Hepatic stellate cell (primary cell): ENCODE data around the gene DGCR6.
"Not testable (repeated sequence)": the region's sequence is repeated elsewhere in the genome, so short reads cannot be mapped to it uniquely, and the experiment has no call there.

ENCODE experiments used
- DNase-seq: peaks from one replicate; pipeline ENCODE4 v3.0.0; 2011; ENCODE audit warnings: low spot score

DGCR6 gene

GRCh38 chr22:18905540-18906409 is at the start of gene DGCR6:
Gene DGCR6, plus strand, starts transcription at chr22:18906320. Its CDS starts 55 bp downstream, at chr22:18906375.
- no peak for DNase-seq

DNA sequence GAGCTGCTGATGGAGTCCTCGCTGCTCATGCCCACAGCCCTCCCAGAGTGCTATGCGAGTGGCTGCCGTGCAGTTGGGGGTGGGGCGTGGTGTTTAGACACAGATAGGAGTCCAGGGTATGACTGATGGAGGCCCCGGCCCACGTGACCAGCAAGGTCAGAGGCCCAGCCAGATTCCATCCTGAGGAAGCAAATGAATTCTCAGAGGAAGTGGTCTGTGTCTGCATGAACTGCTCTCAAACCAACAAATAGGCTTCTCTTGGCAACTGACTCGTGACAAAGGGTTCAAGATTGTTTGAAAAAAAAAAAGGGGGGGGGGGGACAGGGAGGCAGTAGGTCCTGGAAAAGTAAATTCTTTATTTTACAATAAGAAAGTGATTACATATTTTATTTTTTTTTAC is 46.8 kb upstream of the DGCR6 start:
- not testable (repeated sequence) for DNase-seq

GRCh38 chr22:18881260-18881659 is 24.9 kb upstream of the DGCR6 start:
- not testable (repeated sequence) for DNase-seq

DNA sequence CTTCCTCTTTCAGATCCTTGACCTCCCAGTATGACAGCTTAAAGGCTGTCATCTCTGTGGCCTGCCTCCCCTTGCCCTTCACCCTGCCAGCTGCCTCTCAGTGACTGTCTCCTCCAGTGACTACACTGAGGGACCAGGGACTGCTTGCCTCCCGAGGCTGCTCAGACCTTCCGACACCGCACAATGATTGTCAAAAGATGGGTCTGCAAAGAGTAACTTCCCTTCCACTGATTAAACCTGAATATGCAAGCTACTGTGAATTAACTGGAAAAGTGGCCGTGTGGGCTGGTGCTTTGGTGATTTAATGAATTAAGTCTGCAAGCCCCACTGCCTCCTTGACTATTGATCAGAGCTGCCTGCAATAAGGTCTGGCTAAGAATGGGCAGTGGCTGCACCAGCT is 21.7 kb upstream of the DGCR6 start:
- DNase-seq: not testable (repeated sequence)

- DNase-seq: no peak
Measured at GRCh38 chr22:18888115-18888514, 18.0 kb upstream of the DGCR6 start.

GRCh38 chr22:18890510-18891192 is 15.5 kb upstream of the DGCR6 start:
- DNase-seq: not testable (repeated sequence)

GRCh38 chr22:18893775-18894174 is 12.3 kb upstream of the DGCR6 start:
- DNase-seq: not testable (repeated sequence)

DNA sequence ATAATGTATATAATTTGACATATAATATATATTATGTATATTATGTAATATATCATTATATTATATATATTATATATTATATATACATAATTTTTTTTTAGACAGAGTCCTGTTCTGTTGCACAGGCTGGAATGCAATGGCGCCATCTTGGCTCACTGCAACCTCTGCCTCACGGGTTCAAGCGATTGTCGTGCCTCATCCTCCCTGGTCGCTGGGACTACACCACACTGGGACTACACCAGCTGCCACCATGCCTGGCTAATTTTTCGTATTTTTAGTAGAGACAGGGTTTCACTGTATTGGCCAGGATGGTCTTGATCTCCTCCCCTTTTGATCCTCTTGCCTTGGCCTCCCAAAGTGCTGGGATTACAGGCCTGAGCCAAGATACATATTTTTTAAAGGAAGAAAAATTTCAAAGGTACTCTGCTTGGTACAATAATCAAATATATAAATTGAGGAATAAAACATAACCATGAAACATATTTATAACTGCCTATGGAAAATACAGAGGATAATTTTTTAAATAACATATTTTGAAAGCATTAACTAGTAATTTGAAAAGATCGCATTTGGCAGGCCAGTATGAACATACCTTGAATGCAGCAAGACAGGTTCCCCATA is 10.0 kb upstream of the DGCR6 start:
- DNase-seq: not testable (repeated sequence)

GRCh38 chr22:18906410-18906745 is 258 bp downstream of the DGCR6 start:
- not testable (repeated sequence) for DNase-seq

- DNase-seq: no peak
Measured at GRCh38 chr22:18906896-18907295, 776 bp downstream of the DGCR6 start.

GRCh38 chr22:18909556-18909955 is 3.4 kb downstream of the DGCR6 start:
- no peak for DNase-seq

DNA sequence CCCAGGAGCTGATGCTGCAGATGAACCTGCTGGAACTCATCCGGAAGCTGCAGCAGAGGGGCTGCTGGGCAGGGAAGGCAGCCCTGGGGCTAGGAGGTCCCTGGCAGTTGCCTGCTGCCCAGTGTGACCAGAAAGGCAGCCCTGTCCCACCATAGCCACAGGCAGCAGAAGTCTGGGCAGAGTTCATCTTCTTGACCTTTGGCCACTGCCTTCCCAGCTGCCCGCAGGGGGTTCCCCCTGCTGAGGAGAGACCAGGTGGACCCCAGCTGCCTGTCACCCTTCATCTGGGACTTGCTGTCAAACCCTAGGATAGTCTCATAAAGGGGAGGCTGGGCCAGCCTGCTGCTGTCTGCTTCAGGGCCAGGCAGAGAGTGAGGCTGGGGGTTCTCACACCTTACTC is 5.4 kb downstream of the DGCR6 start:
- DNase-seq: not testable (repeated sequence)

- DNase-seq: not testable (repeated sequence)
Measured at GRCh38 chr22:18912264-18912946, 6.3 kb downstream of the DGCR6 start.

DNA sequence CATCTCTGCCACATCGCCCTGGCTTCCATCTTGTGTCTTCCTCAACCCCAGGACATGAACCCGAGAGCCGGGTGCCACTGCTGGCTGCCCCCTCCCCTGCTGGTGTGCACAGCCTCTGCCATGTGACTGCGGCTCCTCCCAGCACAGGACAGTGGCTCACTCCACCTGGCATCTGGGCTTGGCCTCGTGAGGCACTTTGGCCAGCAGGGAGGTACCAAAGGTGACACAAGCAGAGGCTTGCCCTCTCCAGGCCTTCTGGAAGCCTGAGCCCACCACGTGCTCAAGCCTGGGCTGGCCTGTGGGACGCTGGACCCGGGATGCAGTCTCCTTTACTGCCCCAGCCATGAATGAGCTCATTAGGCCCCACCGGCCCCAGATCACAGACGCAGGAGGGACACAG is 8.4 kb downstream of the DGCR6 start:
- not testable (repeated sequence) for DNase-seq

DNA sequence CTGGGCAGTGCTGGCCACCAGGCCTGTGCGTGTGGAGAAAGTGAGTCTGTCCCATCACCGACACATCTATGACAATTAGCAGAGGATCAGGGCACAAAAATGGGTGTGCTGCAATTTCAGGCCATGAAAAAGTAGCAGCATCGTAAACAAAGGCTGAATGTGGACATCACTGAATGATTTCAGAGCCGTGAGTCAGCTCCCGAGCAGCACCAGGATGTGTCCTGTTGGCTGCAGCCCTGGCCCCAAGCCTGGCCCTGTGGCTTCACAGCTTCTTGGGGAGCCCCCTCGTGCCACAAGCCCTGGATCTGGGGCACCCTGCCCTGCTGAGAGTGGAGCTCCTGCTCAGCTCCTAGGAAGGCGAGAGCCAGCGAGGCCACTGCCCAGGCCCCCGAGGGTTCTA is 9.4 kb downstream of the DGCR6 start:
- not testable (repeated sequence) for DNase-seq

DNA sequence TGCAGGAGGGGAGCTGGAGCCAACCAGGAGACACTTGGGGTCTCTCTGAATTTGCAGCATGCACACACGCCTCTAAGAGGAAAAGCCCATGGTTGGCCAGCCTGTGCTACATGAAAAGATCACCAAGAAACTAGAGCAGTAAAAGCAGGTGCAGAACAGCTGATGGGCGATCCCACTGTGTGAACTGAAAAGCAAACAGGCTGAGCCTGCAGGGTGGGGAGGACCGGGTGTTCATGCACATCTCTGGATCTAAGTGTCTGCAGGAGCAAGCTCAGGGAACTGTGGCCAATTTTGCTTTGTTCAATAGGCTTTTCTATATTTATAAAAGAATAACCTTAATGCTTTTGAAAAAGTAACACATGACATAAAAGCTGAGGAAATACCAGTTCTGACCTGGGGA is 11.7 kb downstream of the DGCR6 start:
- not testable (repeated sequence) for DNase-seq

- not testable (repeated sequence) for DNase-seq
Measured at GRCh38 chr22:18920257-18920902, 14.3 kb downstream of the DGCR6 start.

GRCh38 chr22:18925368-18926064 is 19.4 kb downstream of the DGCR6 start:
- no peak for DNase-seq

DNA sequence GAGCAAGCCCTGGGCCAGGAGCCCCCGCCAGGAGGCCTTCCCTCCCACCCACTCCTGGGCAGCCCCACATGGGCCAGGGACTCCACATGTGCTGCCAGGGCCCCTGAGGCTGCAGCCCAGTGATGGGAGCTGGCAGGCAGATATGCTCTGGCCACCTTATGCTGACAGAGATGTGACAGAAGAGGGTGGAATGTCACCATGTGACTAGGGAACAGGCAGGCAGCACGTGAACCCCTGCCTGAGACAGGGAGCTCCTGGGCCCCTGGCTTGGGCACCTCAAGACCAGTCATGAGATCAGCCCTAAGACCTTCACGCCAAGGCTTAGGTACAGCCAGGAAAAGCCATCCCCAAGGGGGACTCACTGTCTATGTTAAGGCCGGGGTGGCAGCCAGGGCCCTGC is 20.9 kb downstream of the DGCR6 start:
- DNase-seq: no peak

- no peak for DNase-seq
Measured at GRCh38 chr22:18927573-18927972, 21.5 kb downstream of the DGCR6 start.

DNA sequence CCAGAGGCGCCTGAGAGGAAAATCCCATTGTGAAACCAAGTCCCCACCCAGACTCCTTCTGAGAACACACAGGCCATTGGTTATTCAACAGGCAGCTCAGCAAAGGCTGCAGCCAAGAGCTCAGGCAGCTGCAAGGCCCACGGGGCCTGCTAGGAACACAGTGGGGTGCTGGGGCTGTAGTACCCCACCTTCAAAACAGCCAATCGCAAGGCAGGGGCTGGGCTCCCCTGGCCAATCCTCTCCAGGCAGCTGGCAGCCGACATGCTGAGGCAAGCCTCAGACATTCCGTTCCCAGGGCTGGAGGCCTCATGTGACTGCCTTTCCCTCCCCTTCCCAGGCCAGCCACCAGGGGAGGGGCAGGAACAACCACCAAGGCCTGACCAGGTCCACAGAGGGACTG is 23.3 kb downstream of the DGCR6 start:
- DNase-seq: no peak
